ENCODE measurements around the gene RNF151.
"Not testable (repeated sequence)": the region's sequence is repeated elsewhere in the genome, so short reads cannot be mapped to it uniquely, and the experiment has no call there.

The RNF151 gene

GRCh38 chr16:2008631-2009163 lies 42.0 kb downstream of the RNF151 start:
- Histone ChIP-seq H2AFZ (ENCODE audit: low read length) (no peak overlapping the region), H3K4me2 (ENCODE audit: low read depth, low read length, poor library complexity, severe bottlenecking) (peak overlapping the region; percentile 95), H3K79me2 (ENCODE audit: insufficient read depth, low read length) (peaks cover 49% of the 10 kb centered on the region), H3K4me1 (ENCODE audit: insufficient read depth, low read length, poor library complexity, severe bottlenecking) (peaks cover 10% of the 10 kb centered on the region), H3K4me3 (ENCODE audit: low read length, poor library complexity, severe bottlenecking) (peak overlapping the region; percentile 80), H3K9me3 (ENCODE audit: insufficient read depth, low read depth, low read length) (no peaks in the 10 kb centered on the region), H4K20me1 (ENCODE audit: insufficient read depth, low read length, poor library complexity, severe bottlenecking) (peaks cover 17% of the 10 kb centered on the region), H3F3A (ENCODE audit: low read depth) (no peaks in the 10 kb centered on the region), H3K27me3 (ENCODE audit: insufficient read depth, low read length, poor library complexity, severe bottlenecking) (no peaks in the 10 kb centered on the region), H3K9ac (ENCODE audit: low read depth, low read length, poor library complexity, severe bottlenecking) (peak overlapping the region; percentile 82), H3K36me3 (ENCODE audit: insufficient read depth, low read length) (no peaks in the 10 kb centered on the region), H3K9me2 (replicated peaks; ENCODE audit: low read depth, low read length) (no peaks in the 10 kb centered on the region)
- TF ChIP-seq CTCF (conservative IDR thresholded peaks at IDR 0.05; ENCODE audit: low read length) = no peak
- no peak for TF ChIP-seq EZH2phosphoT487 (IDR thresholded peaks at IDR 0.05; ENCODE audit: borderline replicate concordance)

GRCh38 chr16:2009164-2009711 lies 42.6 kb downstream of the RNF151 start:
- H4K20me1 ChIP-seq (ENCODE audit: insufficient read depth, low read length, poor library complexity, severe bottlenecking) = peaks cover 17% of the 10 kb centered on the region
- H2AFZ ChIP-seq (ENCODE audit: low read length) = no peak overlapping the region
- no peaks in the 10 kb centered on the region for H3K27me3 ChIP-seq (ENCODE audit: insufficient read depth, low read length, poor library complexity, severe bottlenecking)
- no peaks in the 10 kb centered on the region for H3K9me3 ChIP-seq (ENCODE audit: insufficient read depth, low read depth, low read length)
- peak overlapping the region; percentile 95 for H3K4me2 ChIP-seq (ENCODE audit: low read depth, low read length, poor library complexity, severe bottlenecking)
- H3K9ac ChIP-seq (ENCODE audit: low read depth, low read length, poor library complexity, severe bottlenecking) = peak overlapping the region; percentile 82
- H3K9me2 ChIP-seq (replicated peaks; ENCODE audit: low read depth, low read length) = no peaks in the 10 kb centered on the region
- no peak for TF ChIP-seq EZH2phosphoT487 (IDR thresholded peaks at IDR 0.05; ENCODE audit: borderline replicate concordance)
- TF ChIP-seq CTCF (conservative IDR thresholded peaks at IDR 0.05; ENCODE audit: low read length) = no peak
- H3K4me1 ChIP-seq (ENCODE audit: insufficient read depth, low read length, poor library complexity, severe bottlenecking) = peaks cover 10% of the 10 kb centered on the region
- H3K4me3 ChIP-seq (ENCODE audit: low read length, poor library complexity, severe bottlenecking) = peak overlapping the region; percentile 80
- no peaks in the 10 kb centered on the region for H3K36me3 ChIP-seq (ENCODE audit: insufficient read depth, low read length)
- no peaks in the 10 kb centered on the region for H3F3A ChIP-seq (ENCODE audit: low read depth)
- peaks cover 48% of the 10 kb centered on the region for H3K79me2 ChIP-seq (ENCODE audit: insufficient read depth, low read length)

GRCh38 chr16:2009791-2010510 lies 43.3 kb downstream of the RNF151 start, which contains the start of gene ZNF598:
Gene ZNF598, minus strand, starts transcription at chr16:2009821.
- Histone ChIP-seq H3K79me2 (ENCODE audit: insufficient read depth, low read length) (peaks cover 44% of the 10 kb centered on the region), H3K36me3 (ENCODE audit: insufficient read depth, low read length) (no peaks in the 10 kb centered on the region), H2AFZ (ENCODE audit: low read length) (peak within 1 kb of the TSS; percentile 99), H3K4me1 (ENCODE audit: insufficient read depth, low read length, poor library complexity, severe bottlenecking) (peaks cover 10% of the 10 kb centered on the region), H3K4me3 (ENCODE audit: low read length, poor library complexity, severe bottlenecking) (peak within 1 kb of the TSS; percentile 96), H3K27me3 (ENCODE audit: insufficient read depth, low read length, poor library complexity, severe bottlenecking) (no peaks in the 10 kb centered on the region), H4K20me1 (ENCODE audit: insufficient read depth, low read length, poor library complexity, severe bottlenecking) (peaks cover 17% of the 10 kb centered on the region), H3K9me2 (replicated peaks; ENCODE audit: low read depth, low read length) (no peaks in the 10 kb centered on the region), H3F3A (ENCODE audit: low read depth) (no peaks in the 10 kb centered on the region), H3K9me3 (ENCODE audit: insufficient read depth, low read depth, low read length) (no peaks in the 10 kb centered on the region), H3K9ac (ENCODE audit: low read depth, low read length, poor library complexity, severe bottlenecking) (peak within 1 kb of the TSS; percentile 87), H3K4me2 (ENCODE audit: low read depth, low read length, poor library complexity, severe bottlenecking) (peak within 1 kb of the TSS; percentile 95)
- TF ChIP-seq CTCF (conservative IDR thresholded peaks at IDR 0.05; ENCODE audit: low read length) = no peak
- no peak for TF ChIP-seq EZH2phosphoT487 (IDR thresholded peaks at IDR 0.05; ENCODE audit: borderline replicate concordance)

- not testable (repeated sequence) for H3F3A ChIP-seq (ENCODE audit: low read depth); H3K9me2 ChIP-seq (replicated peaks; ENCODE audit: low read depth, low read length); H3K9me3 ChIP-seq (ENCODE audit: insufficient read depth, low read depth, low read length); H3K36me3 ChIP-seq (ENCODE audit: insufficient read depth, low read length); H3K27me3 ChIP-seq (ENCODE audit: insufficient read depth, low read length, poor library complexity, severe bottlenecking); H3K4me3 ChIP-seq (ENCODE audit: low read length, poor library complexity, severe bottlenecking); H3K4me2 ChIP-seq (ENCODE audit: low read depth, low read length, poor library complexity, severe bottlenecking); H2AFZ ChIP-seq (ENCODE audit: low read length); H3K9ac ChIP-seq (ENCODE audit: low read depth, low read length, poor library complexity, severe bottlenecking)
- peaks cover 10% of the 10 kb centered on the region for H3K4me1 ChIP-seq (ENCODE audit: insufficient read depth, low read length, poor library complexity, severe bottlenecking)
- peaks cover 17% of the 10 kb centered on the region for H4K20me1 ChIP-seq (ENCODE audit: insufficient read depth, low read length, poor library complexity, severe bottlenecking)
- H3K79me2 ChIP-seq (ENCODE audit: insufficient read depth, low read length) = peaks cover 26% of the 10 kb centered on the region
These were observed 45.1 kb downstream of the RNF151 start for GRCh38 chr16:2011726-2012125.
